Panc1 (cell line): Measurements from ENCODE around the gene MCF2.

Experiments
- CTCF ChIP-seq: fragments of 450-650 bp; IDR thresholded peaks from 2 replicates; pipeline ENCODE4 v1.5.1; 2017; ENCODE audit warnings: mild to moderate bottlenecking
- POLR2AphosphoS5 ChIP-seq: IDR thresholded peaks from 2 replicates; pipeline ENCODE4 v1.6.1; 2012; ENCODE audit warnings: mild to moderate bottlenecking, low read depth, low read length, moderate library complexity
- TF ChIP-seq, protein P1 (sequence below), 2 experiments: IDR thresholded peaks; 2 replicates each; pipeline ENCODE4 v1.6.1; 2011 to 2012; ENCODE audit warnings: low read depth in 2 of 2, control low read depth in 1 of 2, low read length in 1 of 2, mild to moderate bottlenecking in 1 of 2, moderate library complexity in 1 of 2; ENCODE audit not compliant: insufficient read depth in 1 of 2

GRCh38 chrX:139751053-139751452 lies 43.1 kb upstream of the MCF2 start:
- no peak for TF ChIP-seq CTCF
- TF ChIP-seq POLR2AphosphoS5, result no peak
- TF ChIP-seq, protein P1, sequence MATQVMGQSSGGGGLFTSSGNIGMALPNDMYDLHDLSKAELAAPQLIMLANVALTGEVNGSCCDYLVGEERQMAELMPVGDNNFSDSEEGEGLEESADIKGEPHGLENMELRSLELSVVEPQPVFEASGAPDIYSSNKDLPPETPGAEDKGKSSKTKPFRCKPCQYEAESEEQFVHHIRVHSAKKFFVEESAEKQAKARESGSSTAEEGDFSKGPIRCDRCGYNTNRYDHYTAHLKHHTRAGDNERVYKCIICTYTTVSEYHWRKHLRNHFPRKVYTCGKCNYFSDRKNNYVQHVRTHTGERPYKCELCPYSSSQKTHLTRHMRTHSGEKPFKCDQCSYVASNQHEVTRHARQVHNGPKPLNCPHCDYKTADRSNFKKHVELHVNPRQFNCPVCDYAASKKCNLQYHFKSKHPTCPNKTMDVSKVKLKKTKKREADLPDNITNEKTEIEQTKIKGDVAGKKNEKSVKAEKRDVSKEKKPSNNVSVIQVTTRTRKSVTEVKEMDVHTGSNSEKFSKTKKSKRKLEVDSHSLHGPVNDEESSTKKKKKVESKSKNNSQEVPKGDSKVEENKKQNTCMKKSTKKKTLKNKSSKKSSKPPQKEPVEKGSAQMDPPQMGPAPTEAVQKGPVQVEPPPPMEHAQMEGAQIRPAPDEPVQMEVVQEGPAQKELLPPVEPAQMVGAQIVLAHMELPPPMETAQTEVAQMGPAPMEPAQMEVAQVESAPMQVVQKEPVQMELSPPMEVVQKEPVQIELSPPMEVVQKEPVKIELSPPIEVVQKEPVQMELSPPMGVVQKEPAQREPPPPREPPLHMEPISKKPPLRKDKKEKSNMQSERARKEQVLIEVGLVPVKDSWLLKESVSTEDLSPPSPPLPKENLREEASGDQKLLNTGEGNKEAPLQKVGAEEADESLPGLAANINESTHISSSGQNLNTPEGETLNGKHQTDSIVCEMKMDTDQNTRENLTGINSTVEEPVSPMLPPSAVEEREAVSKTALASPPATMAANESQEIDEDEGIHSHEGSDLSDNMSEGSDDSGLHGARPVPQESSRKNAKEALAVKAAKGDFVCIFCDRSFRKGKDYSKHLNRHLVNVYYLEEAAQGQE (IDR thresholded peaks at IDR 0.05; ENCODE audit: insufficient read depth in 1 of 2, low read depth in 2 of 2, low read length in 1 of 2), result no peak
